HG02870 (cell line): Measurements from ENCODE around the gene MAD1L1.

Experiments
- ATAC-seq: cut with Tn5 transposase; IDR thresholded peaks from one replicate; pipeline ENCODE4 v1.9.1; 2021; ENCODE audit warnings: mild to moderate bottlenecking, moderate library complexity; ENCODE audit not compliant: unreplicated experiment

The MAD1L1 gene

GRCh38 chr7:1965579-1966294 lies 267.0 kb downstream of the MAD1L1 start:
- no peak for ATAC-seq

DNA sequence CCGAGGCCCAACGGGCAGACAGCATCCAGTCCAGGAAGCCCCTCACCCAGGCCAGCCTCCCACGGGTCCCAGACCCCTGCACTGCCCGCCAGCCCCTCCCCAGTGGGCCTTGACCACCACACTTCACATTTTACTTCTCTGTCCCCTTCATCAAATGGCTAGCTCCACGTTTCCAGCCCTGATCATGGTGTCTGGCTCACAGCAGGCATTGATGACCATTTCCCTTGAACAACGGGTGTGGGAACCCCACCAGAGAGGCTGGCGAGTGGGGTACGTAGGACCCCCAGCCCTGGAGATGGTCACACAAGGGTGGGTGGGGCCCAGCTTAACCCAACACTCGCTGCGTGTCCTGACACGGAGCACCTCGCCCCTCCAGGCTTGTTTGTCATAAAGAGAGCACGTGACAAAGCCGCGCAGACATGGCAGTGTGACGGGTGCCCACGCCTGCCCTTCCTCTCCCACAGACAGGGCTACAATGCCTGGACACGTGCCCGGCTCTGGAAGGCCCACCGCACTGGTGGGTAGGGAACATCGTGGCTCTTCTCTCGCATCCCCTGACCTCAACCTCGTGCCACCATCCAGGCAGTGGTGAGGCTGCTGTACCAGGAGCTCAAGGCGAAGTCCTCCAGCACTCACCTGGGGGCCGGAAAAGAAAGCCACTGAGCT lies 267.7 kb downstream of the MAD1L1 start:
- no peak for ATAC-seq

DNA sequence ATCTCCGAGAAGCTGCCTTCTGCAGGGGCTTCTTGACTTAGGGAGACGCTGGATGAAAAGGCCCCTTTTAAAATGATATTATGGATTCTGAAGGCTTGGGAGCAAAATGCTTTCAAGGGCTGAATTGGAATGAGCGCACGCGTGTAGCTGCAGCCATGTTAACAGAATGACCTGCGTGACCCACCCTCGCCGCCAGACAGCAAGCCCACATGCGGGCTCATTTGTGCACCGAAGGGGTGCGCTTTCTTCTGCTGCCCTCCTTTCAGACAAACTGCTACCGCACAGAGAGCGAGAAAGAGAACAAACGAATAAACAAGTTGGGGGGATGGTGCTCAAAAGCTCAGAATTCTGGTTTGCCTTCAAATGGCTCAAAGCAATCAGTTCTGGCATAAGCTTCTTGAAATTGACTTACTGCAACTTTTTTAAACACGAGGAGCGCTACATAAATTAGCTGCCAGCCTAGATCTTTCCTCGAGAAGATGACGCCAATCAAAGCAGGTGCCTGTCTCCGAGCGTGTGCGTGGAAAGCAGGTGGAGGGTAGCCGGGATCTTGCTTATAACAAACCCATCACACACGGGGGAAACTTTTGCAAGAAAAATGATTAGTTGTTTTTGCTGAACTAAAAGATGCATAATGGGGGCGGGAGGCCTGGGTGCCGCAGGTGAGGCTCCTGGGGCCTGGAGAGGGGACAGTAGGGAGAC lies 268.4 kb downstream of the MAD1L1 start:
- ATAC-seq, result no peak

- no peak for ATAC-seq
Observed at GRCh38 chr7:1963575-1963974, 269.2 kb downstream of the MAD1L1 start.

DNA sequence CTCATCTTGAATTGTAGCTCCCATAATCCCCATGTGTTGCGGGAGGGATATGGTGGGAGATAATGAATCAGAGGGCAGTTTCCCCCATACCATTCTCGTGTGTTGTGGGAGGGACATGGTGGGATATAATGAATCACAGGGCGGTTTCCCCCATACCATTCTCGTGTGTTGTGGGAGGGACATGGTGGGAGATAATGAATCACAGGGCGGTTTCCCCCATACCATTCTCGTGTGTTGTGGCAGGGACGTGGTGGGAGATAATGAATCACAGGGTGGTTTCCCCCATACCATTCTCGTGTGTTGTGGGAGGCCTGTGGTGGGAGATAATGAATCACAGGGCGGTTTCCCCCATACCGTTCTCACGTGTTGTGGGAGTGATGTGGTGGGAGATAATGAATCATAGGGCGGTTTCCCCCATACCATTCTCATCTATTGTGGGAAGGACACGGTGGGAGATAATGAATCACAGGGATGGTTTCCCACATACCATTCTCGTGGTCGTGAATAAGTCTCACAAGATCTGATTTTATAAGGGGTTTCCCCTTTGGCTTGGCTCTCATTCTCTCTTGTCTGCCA lies 271.0 kb downstream of the MAD1L1 start:
- ATAC-seq, result peak; percentile 58

DNA sequence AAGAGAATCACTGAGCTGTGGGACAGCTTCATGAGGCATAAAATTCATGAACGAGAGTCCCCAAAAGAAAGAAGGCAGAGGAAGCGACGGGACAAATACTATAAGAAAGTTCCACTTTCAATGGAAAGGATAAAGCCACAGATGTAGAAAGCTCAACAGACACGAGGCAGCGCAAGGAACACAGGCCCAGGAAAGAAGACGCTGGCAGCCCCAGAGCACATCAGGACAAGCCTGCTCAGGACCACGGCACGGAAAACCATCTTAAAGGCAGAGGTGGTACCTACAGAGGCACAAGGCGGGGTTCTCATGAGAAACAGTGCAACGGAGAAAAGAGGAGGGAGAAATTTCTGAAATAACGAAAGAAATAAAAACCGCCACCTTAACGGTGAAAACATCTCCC lies 273.4 kb downstream of the MAD1L1 start:
- no peak for ATAC-seq

DNA sequence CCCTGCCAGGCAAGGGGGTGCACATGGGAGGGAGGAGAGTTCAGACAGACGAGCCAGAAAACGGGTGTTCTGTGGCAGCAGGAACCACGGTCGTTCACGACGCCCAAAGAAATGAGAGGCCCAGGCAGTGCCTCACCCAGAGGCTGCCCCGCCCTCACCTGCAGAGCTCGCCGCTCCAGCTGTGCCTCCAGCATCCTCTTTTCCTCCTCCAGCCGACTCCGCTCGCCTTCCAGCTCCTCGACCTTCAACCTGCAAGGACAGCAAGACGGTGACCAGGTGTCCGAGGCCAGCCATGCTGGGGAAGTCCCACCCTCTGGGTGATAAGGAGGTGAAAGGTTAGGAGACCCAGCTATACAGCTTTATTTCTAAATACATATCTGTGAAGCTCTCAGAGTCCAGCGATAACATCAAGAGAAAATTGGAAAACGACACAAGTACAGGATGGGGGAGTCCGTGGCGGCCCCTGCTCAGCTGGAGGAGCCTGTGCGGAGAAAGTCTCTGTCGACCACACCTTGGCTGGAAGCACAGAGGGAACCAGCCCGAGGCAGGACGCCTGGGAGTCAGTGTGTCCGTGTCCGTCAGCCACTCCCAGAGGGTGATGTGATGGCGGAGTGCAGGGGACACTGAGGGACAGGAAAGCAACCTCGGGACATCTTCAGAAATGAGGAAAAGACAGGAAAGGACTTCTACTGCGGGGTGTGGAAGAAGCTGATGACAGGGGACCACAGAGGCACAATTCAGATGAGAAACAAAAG lies 275.1 kb downstream of the MAD1L1 start:
- ATAC-seq, result no peak

DNA sequence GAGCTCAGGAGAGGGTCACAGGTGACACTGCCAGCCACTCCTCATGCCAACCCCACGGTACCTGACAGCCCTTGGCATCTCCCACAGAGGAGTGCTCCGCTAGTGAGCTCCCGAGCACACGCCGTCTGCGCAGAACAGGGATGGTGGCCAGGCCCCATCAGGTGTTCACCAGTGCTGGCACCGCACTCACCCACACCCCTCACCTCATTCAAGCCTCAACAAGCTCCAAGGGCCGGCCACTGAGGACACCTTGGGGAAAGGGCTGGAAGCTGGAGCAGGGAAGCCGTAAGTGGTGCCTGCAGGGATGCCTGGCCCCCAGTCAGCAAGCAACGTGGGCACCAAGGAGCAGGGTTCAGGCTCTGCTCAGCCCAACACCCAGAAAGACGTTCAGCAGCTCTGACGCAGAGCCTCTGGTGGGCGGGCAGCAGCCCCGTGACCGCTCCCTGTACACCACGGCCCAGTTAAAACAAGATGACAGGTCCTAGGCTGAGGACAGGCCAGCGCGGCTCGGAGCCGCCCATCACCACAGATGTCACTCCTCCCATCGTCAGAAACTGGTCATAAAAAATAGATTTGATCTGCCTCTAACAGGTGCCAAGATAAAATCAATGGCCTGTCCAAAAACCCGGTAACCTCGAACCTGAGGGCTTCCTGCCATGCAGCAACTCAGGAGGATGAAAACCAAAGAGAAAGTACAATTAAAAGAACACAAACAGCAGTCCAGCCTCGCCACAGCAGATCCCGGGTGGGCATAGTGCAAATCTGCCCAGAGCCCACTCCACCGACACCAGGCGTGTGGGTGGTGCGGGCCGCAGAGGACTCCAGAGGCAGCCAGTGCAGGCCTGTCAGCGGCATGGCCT lies 275.9 kb downstream of the MAD1L1 start:
- no peak for ATAC-seq

- ATAC-seq, result no peak
Observed at GRCh38 chr7:1956141-1956540, 276.6 kb downstream of the MAD1L1 start.

- no peak for ATAC-seq
Observed at GRCh38 chr7:1954366-1955004, 278.3 kb downstream of the MAD1L1 start.

DNA sequence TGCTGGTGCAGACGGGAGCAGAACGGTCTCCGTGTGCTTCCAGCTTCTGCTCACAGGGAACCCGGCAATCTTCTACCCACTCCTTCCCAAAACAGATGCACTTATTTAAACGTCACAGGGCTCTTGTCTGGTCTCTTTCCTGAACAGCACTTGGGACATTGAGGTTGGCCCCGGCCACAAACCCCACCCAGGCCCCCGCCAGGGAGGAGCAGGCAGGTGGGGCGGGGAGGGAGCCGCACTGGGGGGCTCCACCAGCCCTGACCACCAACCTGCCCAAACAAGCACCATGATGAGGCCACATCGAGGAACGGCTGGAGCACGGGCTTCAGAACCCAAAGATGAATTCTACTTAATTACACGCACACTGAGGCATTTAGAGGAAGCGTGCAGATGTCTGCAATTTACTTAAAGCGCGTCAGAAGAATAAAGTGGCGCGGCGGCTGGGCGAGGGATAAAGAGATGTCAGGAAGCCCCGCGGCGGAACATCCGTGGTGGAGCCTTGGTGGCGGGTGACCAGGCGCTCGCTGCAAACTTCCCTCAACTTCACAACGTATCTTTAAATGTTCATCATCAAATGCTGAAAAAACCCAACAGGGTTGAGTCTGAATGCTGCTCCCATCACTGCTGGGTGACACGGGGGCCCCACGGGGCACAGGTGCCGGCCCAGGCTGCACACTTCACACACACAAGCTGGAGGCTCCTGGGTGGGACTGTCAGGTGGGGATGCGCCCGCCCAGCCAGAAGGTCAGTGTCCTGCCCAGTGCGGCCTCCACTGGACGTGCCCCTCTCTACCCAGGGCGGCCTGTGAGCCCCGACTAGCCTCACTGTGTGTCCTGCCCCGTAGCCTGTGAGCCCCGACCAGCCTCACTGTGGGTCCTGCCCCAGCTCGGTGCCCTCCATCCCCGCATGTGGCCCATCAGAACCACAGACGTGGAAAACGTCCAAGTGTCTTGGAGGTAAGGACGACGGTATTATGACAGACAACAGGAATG lies 279.2 kb downstream of the MAD1L1 start:
- ATAC-seq, result no peak

GRCh38 chr7:1952781-1953180 lies 280.0 kb downstream of the MAD1L1 start:
- no peak for ATAC-seq

GRCh38 chr7:1952169-1952760 lies 280.5 kb downstream of the MAD1L1 start:
- no peak for ATAC-seq

DNA sequence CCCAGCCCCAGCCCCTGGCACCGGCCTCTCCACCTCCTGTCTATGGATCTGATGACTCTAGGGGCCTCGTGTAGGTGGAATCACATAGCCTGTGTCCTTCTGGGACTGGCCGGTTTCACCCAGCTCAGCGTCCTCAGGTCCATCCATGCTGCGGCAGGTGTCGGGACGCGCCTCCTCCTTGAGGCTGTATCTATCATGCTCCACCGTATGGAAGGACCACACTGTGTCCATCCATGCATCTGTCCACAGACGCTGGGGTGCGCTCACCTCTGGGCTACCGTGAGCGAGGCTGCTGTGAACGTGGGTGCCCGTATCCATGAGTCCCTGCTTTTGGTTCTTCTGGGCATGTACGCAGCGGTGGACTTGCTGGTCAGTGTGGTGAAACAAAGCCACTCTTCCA lies 281.1 kb downstream of the MAD1L1 start:
- ATAC-seq, result no peak

- ATAC-seq, result no peak
Observed at GRCh38 chr7:1951159-1951536, 281.6 kb downstream of the MAD1L1 start.

DNA sequence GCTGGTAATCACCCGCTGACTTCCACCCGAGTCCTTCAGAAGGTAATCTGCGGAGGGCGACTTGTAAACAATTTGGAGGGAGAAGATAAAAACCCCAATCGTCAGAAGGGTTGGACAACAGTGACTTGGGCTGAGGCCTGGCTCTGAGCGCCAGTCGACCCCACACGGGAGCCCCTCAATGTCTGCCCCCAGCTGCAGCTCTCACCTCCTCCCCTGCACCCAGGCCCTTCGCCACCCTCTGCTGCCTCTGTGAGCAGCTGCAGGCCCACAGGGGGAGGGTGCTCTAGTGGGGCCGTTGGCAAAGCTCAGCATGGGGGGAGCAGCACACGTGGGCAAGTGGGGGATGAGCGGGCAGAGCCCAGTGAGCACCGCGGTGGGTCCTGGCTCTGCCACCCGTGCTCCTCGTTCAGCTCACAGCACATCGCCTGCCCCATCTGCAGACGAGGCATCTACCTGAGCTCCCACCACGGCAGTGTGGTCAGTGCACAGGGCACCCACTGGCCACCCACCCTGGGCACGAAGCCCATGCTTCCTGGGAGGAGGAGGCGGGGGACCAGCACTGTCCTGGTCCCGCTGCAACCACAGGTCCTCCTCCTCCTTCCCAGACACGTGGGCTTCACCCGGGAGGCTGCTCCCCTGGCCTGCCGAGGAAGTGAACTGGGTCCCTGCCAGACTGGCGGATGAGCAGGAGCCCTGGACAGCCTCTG lies 282.1 kb downstream of the MAD1L1 start:
- ATAC-seq, result no peak

DNA sequence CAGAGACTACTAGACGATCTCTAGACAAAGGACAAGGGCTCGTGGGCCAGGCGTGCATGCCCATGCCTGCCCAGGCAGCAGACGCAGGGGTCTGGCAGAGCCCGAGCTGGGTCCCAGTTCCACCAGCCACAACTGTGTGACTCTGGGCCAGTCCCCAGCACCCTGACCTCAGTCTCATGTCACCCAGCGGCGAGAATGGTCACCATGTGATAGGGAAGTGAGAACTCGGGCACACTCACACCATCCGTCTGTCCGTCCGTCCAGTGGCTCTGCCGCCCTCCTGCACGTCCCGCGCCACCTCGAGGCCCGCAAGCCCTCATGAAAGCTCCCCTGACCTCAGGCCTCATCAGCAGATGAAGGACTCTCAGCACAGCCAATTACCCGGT lies 282.7 kb downstream of the MAD1L1 start:
- no peak for ATAC-seq

DNA sequence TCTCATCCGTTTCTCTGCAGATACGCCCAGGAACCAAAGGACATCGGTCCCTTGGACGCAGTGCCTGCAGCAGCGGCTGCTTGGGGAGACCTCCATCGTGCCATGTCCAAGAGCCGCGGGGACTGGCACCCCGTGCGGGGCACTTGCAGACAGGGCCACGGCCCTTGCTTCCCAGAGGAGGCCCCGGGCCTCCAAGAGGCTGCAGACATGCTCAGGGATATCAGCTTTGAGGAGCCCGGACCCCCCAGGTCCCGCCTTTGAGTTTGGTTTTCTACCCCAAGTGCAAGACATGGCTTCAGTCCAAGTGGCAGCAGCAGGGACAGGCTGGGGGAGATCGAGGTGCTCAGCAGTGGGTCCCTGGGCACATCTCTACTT lies 283.1 kb downstream of the MAD1L1 start:
- no peak for ATAC-seq
